SKM-1 (cell line): ENCODE measurements around the gene ASZ1.
"Not testable (repeated sequence)": the region's sequence is repeated elsewhere in the genome, so short reads cannot be mapped to it uniquely, and the experiment has no call there.

Experiments used
- DNase-seq: peaks from one replicate; lab custom pipeline; 2025; ENCODE audit not compliant: unreplicated experiment; lab: John Stamatoyannopoulos, UW

The ASZ1 gene

GRCh38 chr7:117427258-117427701, at the start of gene ASZ1:
Gene ASZ1, minus strand, starts transcription at chr7:117427493. Its CDS starts 33 bp downstream, at chr7:117427460.
- DNase-seq, result no peak

DNA sequence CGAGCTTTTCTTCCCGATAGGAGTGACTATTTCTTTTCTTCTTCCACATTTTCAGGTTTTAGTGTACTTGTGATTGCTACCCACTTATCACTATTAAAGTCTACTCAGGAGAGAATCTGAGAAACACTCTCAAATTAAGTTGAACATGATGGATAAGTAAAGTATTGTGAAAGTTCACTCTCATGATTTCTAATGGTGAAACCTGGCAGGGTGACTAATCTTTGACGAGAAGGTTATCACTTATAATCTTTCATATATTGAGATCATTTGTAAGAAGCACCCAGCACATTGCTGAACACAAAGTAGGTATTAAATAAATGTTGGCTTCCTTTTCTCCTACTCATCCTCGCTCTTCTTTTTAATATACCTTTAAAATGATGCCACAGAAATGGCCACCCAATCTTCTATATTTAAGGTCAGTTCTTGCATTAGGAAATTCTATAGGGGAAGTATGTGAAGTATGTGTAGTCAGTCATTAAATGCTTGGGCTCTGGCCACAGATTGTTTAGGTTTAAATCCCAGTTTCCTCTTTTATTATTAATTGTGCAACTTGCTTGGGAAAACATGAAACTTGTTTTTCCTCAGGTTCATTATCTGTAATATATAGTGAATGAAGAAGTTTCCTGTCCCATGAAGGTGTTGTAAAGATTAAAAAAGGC, 49.4 kb upstream of the ASZ1 start:
- no peak for DNase-seq

GRCh38 chr7:117472335-117472734, 45.0 kb upstream of the ASZ1 start:
- DNase-seq, result no peak

DNA sequence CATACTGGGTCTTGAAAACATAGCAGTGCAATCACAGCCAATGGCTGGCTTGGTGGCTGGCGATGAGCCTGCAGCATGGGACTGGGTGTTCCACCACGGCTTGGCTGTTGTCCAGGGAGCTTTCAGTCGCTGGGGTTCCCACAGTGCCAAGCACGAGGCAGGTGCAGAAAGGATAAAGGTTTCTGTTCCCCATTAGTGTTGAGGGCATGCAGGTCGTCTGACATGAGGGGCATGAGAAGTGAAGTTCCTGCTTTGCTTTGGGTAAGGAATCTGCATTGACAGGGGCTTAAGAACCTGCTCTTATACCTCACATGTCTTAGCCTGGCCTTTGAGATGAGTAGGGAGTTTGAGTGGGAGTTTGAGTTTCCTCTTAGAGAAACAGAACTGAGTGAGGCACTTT, 43.5 kb upstream of the ASZ1 start:
- no peak for DNase-seq

GRCh38 chr7:117468174-117468573, 40.9 kb upstream of the ASZ1 start:
- no peak for DNase-seq

GRCh38 chr7:117460815-117461214, 33.5 kb upstream of the ASZ1 start:
- DNase-seq, result not testable (repeated sequence)

DNA sequence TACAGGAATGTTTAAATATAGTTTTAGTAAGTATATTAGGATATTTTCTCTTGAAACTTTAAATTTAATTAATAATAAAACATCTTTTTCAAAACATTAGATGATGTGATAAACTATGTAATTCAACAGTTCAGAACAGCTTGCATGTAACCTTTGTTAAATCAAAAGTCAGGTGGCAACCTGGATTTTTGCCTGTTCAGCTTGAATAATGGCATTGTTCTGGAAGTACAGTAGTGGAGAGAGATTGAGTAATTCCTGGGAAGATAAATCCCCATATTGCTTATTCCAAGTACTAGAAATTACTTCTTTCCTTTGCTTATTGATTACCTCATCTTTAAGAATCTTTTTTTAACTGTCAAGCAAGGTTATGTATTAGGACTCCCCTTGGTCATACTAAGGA, 32.4 kb upstream of the ASZ1 start:
- DNase-seq, result no peak

- peak; percentile 27 for DNase-seq
Measured at GRCh38 chr7:117458977-117459583, 31.8 kb upstream of the ASZ1 start.

- DNase-seq, result no peak
Measured at GRCh38 chr7:117448655-117449054, 21.4 kb upstream of the ASZ1 start.

DNA sequence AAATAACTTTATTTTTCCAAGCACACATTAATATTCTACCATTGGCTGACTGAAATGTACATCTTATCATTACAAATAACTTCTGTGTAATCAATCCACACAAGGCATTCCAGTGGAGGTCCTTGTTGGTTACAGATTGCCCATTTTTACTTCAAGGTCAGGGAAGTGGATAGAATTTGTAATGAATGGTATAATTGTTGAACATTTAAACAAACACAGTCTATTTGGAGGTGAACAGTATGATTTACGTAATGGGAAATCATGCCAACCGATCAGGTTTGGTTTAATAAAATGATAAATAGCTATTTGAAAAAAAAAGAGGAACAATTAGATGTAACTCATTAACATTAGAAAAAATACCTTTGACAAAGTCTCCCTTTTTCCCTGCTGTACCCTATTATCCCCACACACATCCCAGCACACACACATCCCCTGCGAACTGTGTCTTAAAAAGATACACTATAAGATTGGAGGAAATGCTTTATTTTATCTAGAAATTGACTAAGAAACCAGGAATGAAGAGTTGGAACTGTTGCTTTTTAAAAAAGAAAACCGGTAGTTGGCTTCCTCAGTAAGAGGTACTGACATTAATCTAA, 19.0 kb upstream of the ASZ1 start:
- no peak for DNase-seq

GRCh38 chr7:117445206-117445605, 17.9 kb upstream of the ASZ1 start:
- DNase-seq, result no peak

DNA sequence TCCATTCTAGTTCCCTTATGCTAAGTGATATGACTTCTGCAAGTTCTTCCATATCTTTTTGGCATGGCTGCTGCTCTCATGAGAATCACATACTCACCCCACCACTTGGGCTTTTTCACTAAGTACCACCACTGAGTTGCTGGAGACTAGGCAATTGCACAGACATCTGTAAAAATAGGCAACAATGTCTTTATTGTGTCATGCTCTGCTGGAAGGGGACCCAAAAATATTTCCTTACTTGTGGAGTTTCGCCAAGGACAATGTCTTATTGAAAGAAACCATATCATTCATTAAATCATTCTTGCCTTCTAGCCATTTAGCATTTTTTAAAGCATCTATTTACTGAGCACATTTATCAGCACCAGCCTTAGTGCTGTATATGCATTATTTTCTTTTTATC, 17.4 kb upstream of the ASZ1 start:
- DNase-seq, result no peak

DNA sequence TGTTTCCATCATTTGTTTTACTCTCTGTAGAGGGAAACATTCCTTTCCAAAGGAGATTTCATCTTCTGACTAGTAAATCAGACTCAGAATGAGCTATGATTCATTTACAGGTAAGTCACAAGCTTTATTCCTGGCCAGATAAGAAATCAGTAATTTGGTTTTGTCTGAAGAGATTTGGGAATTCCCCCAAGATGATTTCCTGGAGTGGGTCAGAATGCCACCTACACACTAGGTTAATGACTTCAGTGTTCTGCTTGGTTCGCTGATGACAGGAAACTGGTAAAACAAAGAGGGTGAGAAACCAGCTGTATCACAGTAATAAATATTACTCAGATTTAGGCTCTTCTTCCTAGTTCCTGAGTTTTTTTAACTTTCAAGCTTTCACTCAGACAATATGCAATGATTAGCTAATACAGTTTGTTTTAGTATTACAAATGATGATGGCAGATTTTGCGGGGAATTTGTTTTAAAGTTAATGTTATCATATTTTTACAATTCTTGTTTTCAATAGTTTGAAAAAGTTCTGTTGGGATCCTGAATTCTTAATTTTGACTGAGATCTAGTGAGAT, 8.3 kb upstream of the ASZ1 start:
- DNase-seq, result no peak

DNA sequence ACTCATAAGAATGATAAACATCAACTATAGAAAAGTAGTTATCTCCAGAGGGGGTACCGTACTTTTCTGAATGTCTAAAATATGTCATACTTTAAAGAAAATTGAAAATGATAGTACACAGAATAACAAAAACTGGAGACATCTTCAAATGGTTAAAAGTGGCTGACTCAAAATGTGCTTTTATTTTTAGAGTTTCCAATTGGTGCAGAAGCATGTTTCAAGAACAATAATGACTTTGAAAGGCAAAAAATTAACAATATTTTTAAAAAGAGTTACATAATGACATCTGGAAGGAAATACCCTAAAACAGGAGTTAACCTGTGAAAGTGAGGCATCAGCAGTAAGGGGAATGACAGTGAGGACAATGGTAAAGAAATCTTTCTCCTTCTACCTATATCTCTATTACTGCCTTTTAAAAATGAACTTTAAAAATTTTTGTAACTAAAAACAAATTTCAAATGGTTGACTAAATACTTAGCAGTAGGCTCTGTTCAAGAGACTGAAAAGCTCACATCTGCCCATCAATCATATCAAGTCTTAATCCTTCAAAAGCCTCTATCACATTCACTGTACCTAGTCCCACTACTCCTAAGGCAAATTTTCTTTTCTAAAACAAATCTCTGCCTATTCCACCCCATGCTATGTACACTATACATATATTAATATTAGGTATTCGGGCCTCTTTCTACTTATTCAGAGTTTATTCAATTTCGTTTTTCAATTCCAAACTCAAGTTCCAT, 3.0 kb downstream of the ASZ1 start:
- DNase-seq, result no peak

DNA sequence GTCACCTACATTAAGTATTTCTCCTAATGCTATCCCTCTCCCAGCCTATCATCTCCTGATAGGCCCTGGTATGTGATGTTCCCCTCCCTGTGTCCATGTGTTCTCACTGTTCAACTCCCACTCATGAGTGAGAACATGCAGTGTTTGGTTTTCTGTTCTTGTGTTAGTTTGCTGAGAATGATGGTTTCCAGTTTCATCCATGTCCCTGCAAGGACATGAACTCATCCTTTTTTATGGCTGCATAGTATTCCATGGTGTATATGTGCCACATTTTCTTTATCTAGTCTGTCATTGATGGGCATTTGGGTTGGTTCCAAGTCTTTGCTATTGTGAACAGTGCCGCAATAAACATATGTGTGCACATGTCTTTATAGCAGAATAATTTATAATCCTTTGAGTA, 12.7 kb downstream of the ASZ1 start:
- DNase-seq, result not testable (repeated sequence)

DNA sequence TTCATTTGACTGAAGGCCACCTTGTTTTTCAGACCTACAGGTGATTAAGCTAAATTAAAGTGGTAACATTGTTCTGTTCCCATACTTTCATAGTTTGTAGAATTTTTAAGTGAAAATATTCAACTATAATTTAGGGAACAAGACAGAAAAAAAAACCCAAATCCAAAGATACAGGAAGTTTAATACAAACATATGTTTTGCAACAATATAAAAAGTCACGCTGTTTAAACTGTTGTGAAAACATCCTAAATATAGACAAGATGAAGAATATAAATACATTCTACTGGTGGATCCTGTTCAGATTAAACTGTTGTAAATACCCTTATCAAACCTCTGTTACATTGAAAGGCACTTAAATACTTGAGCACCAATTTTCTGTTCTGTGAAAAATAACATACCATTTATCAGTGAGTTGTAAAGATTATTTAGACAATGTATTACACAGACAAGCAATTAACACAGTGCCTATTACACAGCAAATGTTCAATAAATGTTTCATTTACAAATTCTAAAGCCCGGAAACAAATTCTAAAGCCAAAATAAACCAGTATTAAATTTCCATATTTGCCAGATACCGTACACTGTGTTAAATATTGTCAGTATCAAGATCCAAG, 14.2 kb downstream of the ASZ1 start:
- no peak for DNase-seq

GRCh38 chr7:117412390-117412789, 14.9 kb downstream of the ASZ1 start:
- DNase-seq, result no peak

DNA sequence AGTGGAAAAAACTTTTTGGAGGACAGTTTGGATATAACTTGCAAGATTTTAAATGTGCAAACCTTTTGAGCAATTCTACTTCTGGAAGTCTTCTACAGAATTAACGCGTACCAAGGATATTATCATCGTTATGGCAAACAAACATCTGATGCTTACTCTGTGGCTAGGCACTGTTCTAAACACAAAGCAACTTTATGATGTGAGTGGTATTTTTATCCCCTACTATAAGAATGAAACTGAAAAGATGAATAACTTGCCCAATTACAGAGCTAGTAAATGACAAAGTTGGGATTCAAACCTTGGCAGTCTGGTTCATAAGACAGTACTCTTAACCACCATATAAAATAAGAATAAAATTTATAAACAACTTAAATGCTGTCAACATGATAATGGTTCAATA, 15.8 kb downstream of the ASZ1 start:
- DNase-seq, result no peak

- DNase-seq, result no peak
Measured at GRCh38 chr7:117408831-117409230, 18.5 kb downstream of the ASZ1 start.

DNA sequence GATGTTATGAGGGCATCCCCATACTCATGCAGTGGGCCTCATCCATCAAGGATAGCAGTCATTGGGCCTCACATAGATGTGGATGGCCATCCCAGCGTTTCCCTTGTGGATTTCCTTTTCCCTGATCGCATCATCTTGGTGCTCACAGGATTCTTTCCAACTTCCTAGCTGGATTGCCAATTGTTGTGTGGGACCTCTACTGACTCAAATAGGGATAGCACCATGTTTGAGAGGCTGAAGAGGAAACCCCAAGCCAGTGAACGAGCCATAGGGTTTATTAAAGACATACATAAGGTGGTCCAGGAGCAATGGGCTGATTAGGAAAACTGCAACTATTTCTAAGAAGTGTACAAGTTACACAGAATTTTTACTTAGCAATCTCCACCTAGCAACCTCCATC, 21.8 kb downstream of the ASZ1 start:
- DNase-seq, result no peak

GRCh38 chr7:117403737-117404136, 23.6 kb downstream of the ASZ1 start:
- DNase-seq, result no peak
